Karpas-422 (cell line): ENCODE results near the gene SMIM1. TPM values are rescaled to one million over a fixed set of nuclear protein-coding genes. Genes with fewer than 3 reads are reported as not detected.

ENCODE experiments used
- DNase-seq: peaks from one replicate; pipeline ENCODE4 v3.0.0-alpha.2; 2015
- H2AFZ ChIP-seq: fragments of 200-600 bp; sonication (generic); 2 replicates; pipeline ENCODE4 v1.6.1; 2014; ENCODE audit warnings: antibody characterized with exemption, low read length, mixed read lengths
- H3K27ac ChIP-seq: fragments of 200-600 bp; sonication (generic); 2 replicates; pipeline ENCODE4 v1.5.1; 2014; ENCODE audit warnings: mild to moderate bottlenecking, low read length, moderate library complexity
- H3K27me3 ChIP-seq: fragments of 200-600 bp; sonication (generic); 2 replicates; pipeline ENCODE4 v1.6.1; 2014; ENCODE audit warnings: low read length, mixed read lengths
- H3K36me3 ChIP-seq: fragments of 200-600 bp; sonication (generic); 2 replicates; pipeline ENCODE4 v1.6.1; 2014; ENCODE audit warnings: low read length, mixed read lengths; ENCODE audit not compliant: insufficient read depth
- H3K4me1 ChIP-seq: fragments of 200-600 bp; sonication (generic); 2 replicates; pipeline ENCODE4 v1.6.1; 2014; ENCODE audit warnings: mild to moderate bottlenecking, low read length, mixed read lengths
- H3K4me2 ChIP-seq: fragments of 200-600 bp; sonication (generic); 2 replicates; pipeline ENCODE4 v1.6.1; 2014; ENCODE audit warnings: low read length, low read depth, mild to moderate bottlenecking; ENCODE audit not compliant: poor library complexity, severe bottlenecking
- H3K4me3 ChIP-seq: fragments of 200-600 bp; sonication (generic); 2 replicates; pipeline ENCODE4 v1.5.1; 2014; ENCODE audit warnings: mild to moderate bottlenecking, antibody characterized with exemption, low read length, mixed read lengths
- H3K79me2 ChIP-seq: fragments of 200-600 bp; sonication (generic); 2 replicates; pipeline ENCODE4 v1.6.1; 2014; ENCODE audit warnings: mild to moderate bottlenecking, low read length, mixed read lengths
- H3K9ac ChIP-seq: fragments of 200-600 bp; sonication (generic); 2 replicates; pipeline ENCODE4 v1.6.0; 2014; ENCODE audit warnings: low read length
- H3K9me2 ChIP-seq: fragments of 200-600 bp; sonication (generic), shearing (Covaris generic); replicated peaks from 2 replicates; pipeline ENCODE4 v1.6.0; 2014; ENCODE audit warnings: mild to moderate bottlenecking, low read length, moderate library complexity; ENCODE audit not compliant: insufficient read depth
- H3K9me3 ChIP-seq: fragments of 300-700, 200-600 bp; sonication (generic); 2 replicates; pipeline ENCODE4 v1.6.1; 2014; ENCODE audit warnings: low read length, mixed read lengths
- H4K20me1 ChIP-seq: fragments of 200-600 bp; sonication (generic); 2 replicates; pipeline ENCODE4 v1.6.1; 2014; ENCODE audit warnings: mild to moderate bottlenecking, antibody characterized with exemption, low read length, low read depth; ENCODE audit not compliant: insufficient read depth
- total RNA-seq: library from RNA; depleted of rRNA; stranded (reverse); fragments of >200 nt; shearing (Covaris generic); gene quantifications from 2 replicates; pipeline ENCODE4 v1.2.3, GENCODE V29; 2014; ENCODE audit warnings: low replicate concordance

SMIM1 gene
- total RNA-seq, 1 experiment from 2014 or later: not detected

DNA sequence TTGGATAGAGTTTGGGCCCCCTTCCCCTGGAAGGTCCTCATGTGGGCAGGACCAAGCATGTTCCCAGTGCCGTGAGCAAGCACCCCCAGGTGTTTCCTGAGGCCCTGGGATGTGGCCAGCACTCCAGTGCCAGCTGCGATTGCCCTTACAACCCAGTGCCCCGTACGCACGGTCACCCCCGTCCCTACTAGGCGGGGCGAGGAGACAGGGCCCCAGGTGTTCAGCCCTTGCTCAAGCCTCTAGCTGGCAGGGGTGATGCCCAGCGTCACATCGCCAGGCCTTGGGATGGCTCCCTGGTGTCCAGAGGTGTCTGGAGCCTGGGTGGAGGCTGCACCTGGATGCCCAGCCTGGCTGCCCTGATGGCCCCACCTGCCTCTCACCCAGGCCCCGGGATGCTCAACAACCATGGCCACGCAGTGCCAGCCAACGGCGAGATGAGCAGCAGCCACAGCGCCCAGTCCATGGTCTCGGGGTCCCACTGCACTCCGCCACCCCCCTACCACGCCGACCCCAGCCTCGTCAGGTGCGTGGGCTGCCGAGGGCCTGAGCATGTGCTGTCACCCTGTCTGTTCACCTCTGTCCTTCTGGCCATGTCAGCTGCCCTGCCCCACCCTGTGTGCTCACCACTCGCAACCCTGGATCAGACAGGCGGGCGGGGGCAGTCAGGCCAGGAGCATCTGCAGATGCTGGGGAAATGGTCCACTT is 41.9 kb upstream of the SMIM1 start:
- no peak overlapping the region for H3K9ac ChIP-seq
- no peak overlapping the region for H2AFZ ChIP-seq
- H3K4me3 ChIP-seq: no peak overlapping the region
- H3K27ac ChIP-seq: no peak overlapping the region
- H3K4me2 ChIP-seq: no peak overlapping the region
- no peaks in the 10 kb centered on the region for H3K9me2 ChIP-seq
- no peak for DNase-seq
- no peaks in the 10 kb centered on the region for H3K4me1 ChIP-seq
- H3K36me3 ChIP-seq: no peaks in the 10 kb centered on the region
- H4K20me1 ChIP-seq: no peaks in the 10 kb centered on the region
- H3K79me2 ChIP-seq: no peaks in the 10 kb centered on the region
- H3K9me3 ChIP-seq: no peaks in the 10 kb centered on the region
- no peaks in the 10 kb centered on the region for H3K27me3 ChIP-seq

DNA sequence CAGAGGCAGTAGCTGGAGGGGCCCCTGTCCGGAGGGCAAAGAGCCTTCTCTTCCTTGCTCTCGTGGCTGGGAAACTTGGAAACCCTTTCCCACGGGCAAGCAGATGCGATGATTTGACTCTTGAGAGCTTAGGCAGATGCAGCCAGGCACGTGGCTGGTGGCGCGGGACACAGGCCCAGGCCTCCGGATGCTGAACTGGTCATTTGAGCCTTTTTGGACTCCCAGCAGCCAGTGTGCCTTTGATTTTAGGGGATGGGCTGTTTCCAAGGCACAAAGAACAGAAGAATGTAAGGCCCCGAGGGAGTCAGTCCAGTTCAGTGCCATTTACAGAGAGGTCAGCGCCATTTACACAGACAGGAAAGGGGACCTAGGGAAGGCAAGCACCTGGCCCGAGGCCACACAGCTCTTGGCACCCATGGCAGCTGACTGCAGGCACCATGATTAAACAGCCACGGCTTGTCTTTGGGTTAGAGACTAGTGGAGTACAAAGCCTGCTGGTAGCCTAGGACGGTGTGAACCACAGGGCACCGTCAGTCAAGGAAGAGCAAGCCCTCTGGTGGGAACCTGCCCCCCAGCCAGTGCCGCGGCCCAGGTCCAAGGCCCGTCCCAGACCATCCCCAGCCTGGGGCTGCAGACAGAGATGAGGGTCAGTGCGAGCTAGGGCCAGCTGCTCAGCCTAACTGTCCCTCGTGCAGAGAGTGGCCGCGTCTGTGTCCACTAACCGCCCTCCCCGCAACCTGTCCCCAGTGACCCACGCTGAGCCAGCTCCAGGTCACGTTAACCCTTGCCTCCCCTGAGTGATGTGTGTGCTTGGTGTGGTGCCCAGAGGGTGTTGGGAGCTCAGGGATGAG is 40.7 kb upstream of the SMIM1 start:
- H3K4me2 ChIP-seq: no peak overlapping the region
- H3K9ac ChIP-seq: no peak overlapping the region
- H3K9me2 ChIP-seq: no peaks in the 10 kb centered on the region
- no peaks in the 10 kb centered on the region for H3K36me3 ChIP-seq
- no peaks in the 10 kb centered on the region for H3K27me3 ChIP-seq
- no peak overlapping the region for H2AFZ ChIP-seq
- no peaks in the 10 kb centered on the region for H3K9me3 ChIP-seq
- DNase-seq: no peak
- no peak overlapping the region for H3K4me3 ChIP-seq
- H4K20me1 ChIP-seq: no peaks in the 10 kb centered on the region
- H3K4me1 ChIP-seq: no peaks in the 10 kb centered on the region
- no peak overlapping the region for H3K27ac ChIP-seq
- no peaks in the 10 kb centered on the region for H3K79me2 ChIP-seq

DNA sequence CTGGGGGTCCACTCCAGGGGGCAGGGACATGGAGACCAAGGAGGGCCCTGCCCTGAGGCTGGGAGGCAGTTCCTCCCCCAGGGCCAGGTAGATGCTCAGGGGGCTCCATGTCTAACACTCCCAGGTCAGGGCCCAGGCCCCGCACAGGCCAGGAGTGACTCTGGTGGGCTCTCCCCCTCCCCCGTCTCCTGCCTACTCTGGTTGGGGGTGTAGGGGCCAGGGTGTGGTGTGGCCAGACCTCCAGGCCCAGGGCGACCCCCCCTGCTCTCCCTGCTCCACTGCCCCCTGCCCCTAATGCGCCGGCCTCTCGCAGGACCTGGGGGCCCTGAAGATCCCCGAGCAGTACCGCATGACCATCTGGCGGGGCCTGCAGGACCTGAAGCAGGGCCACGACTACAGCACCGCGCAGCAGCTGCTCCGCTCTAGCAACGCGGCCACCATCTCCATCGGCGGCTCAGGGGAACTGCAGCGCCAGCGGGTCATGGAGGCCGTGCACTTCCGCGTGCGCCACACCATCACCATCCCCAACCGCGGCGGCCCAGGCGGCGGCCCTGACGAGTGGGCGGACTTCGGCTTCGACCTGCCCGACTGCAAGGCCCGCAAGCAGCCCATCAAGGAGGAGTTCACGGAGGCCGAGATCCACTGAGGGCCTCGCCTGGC is 40.0 kb upstream of the SMIM1 start:
- Histone ChIP-seq H3K9me2 (no peaks in the 10 kb centered on the region), H3K27me3 (no peaks in the 10 kb centered on the region), H3K27ac (no peak overlapping the region), H3K4me2 (no peak overlapping the region), H3K4me1 (no peaks in the 10 kb centered on the region), H3K79me2 (no peaks in the 10 kb centered on the region), H4K20me1 (no peaks in the 10 kb centered on the region), H3K4me3 (no peak overlapping the region), H3K9ac (no peak overlapping the region), H2AFZ (no peak overlapping the region), H3K36me3 (no peaks in the 10 kb centered on the region), H3K9me3 (no peaks in the 10 kb centered on the region)
- DNase-seq: no peak

DNA sequence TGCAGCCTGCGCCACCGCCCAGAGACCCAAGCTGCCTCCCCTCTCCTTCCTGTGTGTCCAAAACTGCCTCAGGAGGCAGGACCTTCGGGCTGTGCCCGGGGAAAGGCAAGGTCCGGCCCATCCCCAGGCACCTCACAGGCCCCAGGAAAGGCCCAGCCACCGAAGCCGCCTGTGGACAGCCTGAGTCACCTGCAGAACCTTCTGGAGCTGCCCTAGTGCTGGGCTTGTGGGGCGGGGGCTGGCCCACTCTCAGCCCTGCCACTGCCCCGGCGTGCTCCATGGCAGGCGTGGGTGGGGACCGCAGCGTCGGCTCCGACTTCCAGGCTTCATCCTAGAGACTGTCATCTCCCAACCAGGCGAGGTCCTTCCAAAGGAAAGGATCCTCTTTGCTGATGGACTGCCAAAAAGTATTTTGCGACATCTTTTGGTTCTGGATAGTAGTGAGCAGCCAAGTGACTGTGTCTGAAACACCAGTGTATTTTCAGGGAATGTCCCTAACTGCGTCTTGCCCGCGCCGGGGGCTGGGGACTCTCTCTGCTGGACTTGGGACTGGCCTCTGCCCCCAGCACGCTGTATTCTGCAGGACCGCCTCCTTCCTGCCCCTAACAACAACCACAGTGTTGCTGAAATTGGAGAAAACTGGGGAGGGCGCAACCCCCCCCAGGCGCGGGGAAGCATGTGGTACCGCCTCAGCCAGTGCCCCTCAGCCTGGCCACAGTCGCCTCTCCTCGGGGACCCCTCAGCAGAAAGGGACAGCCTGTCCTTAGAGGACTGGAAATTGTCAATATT is 39.3 kb upstream of the SMIM1 start:
- Histone ChIP-seq H3K4me1 (no peaks in the 10 kb centered on the region), H3K27me3 (no peaks in the 10 kb centered on the region), H3K9ac (no peak overlapping the region), H3K36me3 (no peaks in the 10 kb centered on the region), H3K79me2 (no peaks in the 10 kb centered on the region), H4K20me1 (no peaks in the 10 kb centered on the region), H3K4me2 (no peak overlapping the region), H3K9me2 (no peaks in the 10 kb centered on the region), H3K9me3 (no peaks in the 10 kb centered on the region), H2AFZ (no peak overlapping the region), H3K4me3 (no peak overlapping the region), H3K27ac (no peak overlapping the region)
- no peak for DNase-seq

DNA sequence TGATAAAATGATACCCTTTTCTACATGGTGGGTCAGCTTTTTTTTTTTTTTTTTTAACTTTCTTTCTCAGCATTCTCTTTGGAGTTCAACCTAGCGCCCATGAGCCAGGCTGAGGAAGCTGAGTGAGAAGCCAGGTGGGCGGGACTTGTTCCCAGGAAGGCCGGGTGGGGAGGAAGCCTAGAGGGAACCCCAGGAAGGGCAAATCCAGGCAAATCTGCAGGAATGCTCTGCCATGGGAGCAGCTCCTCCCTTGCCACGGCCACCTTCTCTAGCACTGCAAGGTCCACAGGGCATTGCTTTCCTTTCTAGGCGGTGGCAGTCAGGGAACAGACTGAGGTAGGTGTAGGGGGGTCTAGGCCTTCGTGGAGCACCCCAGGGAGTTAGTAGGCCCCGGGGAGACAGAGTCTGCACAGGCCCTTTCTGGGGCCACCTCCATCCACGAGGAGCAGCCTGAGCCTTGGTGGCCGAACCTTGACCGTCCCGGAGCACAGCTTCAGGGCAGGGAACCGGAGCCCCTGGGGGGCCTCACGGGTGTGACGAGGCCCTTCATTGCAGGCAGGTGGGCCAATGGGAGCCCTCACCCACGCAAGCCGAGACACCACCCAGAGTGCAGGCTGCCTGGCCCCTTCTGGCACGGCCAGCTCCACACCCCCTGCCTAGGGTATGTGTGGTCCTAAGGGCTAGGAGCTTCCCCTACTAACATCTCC is 38.5 kb upstream of the SMIM1 start:
- Histone ChIP-seq H3K9ac (no peak overlapping the region), H4K20me1 (no peaks in the 10 kb centered on the region), H3K4me2 (no peak overlapping the region), H2AFZ (no peak overlapping the region), H3K9me3 (no peaks in the 10 kb centered on the region), H3K4me3 (no peak overlapping the region), H3K79me2 (no peaks in the 10 kb centered on the region), H3K4me1 (no peaks in the 10 kb centered on the region), H3K9me2 (no peaks in the 10 kb centered on the region), H3K27ac (no peak overlapping the region), H3K27me3 (no peaks in the 10 kb centered on the region), H3K36me3 (no peaks in the 10 kb centered on the region)
- DNase-seq: no peak

DNA sequence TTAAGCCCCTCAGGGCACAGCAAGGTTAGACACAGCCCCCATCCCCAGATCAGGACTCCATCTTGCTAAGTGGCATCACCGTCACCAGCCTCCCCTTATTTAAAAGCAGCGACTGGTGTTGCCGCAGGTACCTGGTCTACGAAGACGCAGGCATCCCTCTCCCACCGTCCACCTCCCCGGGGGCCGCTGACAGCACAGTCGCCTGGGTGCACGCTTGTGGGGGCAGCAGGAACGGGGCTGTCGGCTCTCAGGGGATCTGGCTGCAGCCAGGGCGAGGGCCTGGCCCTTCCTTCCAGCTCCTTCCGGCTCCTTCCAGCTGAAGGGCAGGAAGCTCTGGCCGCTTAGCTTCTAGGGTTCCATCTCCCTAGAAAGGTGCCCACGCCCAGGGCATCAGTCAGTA is 37.9 kb upstream of the SMIM1 start:
- Histone ChIP-seq H2AFZ (no peak overlapping the region), H3K36me3 (no peaks in the 10 kb centered on the region), H3K9me3 (no peaks in the 10 kb centered on the region), H4K20me1 (no peaks in the 10 kb centered on the region), H3K4me2 (no peak overlapping the region), H3K4me1 (no peaks in the 10 kb centered on the region), H3K4me3 (no peak overlapping the region), H3K9ac (no peak overlapping the region), H3K79me2 (no peaks in the 10 kb centered on the region), H3K27me3 (no peaks in the 10 kb centered on the region), H3K9me2 (no peaks in the 10 kb centered on the region), H3K27ac (no peak overlapping the region)
- no peak for DNase-seq

DNA sequence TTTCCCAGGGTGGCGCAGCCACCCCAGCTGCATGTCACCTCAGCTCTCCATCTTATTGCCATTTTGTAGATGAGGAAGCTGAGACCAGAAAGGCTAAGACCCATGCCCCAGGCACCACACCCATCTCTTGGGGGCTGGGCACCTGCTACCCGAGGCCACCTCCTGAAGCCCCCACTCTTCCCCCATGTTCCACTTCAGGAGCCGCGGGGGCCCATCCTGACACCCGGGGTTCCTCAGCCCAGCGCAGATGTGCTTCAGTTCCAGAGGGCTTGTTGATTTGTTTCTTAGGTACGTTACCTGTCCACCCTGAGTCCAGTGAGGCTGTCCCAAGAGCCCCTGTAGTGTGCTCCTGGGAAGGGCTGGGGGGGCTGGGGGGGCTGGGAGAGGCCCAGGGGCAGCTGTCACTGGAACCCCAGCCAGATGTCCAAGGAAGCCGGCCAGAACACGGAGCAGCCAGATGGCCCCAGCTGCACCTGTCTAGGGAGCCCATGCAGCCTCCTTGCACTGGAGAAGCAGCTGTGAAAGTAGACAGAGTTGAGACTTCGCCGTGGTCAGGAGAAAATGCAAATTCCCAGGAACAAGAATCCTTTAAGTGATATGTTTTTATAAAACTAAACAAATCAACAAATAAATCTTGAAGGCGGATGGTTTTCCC is 37.4 kb upstream of the SMIM1 start:
- DNase-seq: no peak
- Histone ChIP-seq H3K27me3 (no peaks in the 10 kb centered on the region), H3K4me2 (no peak overlapping the region), H3K4me1 (no peaks in the 10 kb centered on the region), H4K20me1 (no peaks in the 10 kb centered on the region), H2AFZ (no peak overlapping the region), H3K36me3 (no peaks in the 10 kb centered on the region), H3K9me3 (no peaks in the 10 kb centered on the region), H3K9ac (no peak overlapping the region), H3K4me3 (no peak overlapping the region), H3K9me2 (no peaks in the 10 kb centered on the region), H3K79me2 (no peaks in the 10 kb centered on the region), H3K27ac (no peak overlapping the region)
